ENCODE results near the gene C14orf119.

DNA sequence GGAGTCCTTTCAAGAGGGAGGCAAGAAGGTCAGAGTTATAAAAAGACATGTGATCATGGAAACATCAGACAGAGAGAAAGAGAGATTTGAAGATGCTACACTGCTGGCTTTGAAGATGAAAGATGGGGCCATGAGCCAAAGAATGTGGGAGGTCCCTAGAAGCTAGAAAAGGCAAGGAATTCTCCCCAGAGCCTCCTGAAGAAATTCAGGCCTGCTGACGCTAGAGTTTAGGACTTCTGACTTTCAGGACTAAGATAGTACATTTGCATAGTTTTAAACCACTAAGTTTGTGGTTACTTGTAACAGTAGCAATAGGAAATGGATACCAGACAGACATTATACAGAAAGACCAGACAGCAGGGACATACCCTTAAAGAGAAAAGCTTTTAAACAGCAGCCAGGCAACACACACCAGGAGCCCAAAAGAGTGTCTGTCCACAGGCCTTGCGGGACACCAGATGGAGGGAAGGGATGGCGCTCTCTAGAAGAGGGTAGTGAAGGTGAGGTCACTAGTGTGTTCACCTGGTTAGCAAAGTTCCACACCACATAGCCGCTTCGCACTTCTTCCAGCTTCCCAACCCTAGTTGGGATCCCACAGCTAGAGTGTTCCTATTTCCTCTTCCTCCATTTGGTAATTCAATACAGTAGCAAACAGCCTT lies 53.4 kb downstream of the C14orf119 start:
- TF ChIP-seq, protein P1, sequence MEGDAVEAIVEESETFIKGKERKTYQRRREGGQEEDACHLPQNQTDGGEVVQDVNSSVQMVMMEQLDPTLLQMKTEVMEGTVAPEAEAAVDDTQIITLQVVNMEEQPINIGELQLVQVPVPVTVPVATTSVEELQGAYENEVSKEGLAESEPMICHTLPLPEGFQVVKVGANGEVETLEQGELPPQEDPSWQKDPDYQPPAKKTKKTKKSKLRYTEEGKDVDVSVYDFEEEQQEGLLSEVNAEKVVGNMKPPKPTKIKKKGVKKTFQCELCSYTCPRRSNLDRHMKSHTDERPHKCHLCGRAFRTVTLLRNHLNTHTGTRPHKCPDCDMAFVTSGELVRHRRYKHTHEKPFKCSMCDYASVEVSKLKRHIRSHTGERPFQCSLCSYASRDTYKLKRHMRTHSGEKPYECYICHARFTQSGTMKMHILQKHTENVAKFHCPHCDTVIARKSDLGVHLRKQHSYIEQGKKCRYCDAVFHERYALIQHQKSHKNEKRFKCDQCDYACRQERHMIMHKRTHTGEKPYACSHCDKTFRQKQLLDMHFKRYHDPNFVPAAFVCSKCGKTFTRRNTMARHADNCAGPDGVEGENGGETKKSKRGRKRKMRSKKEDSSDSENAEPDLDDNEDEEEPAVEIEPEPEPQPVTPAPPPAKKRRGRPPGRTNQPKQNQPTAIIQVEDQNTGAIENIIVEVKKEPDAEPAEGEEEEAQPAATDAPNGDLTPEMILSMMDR (IDR thresholded peaks at IDR 0.05; ENCODE audit: low read depth, low read length, poor library complexity, severe bottlenecking) = no peak
- no peak for TF ChIP-seq EZH2phosphoT487 (IDR thresholded peaks at IDR 0.05; ENCODE audit: borderline replicate concordance, low read length)
